T-helper 2 cell treated with Interferon-gamma antibody and Interleukin-4, amounts not matched to agents 100 ng/mL and 5 ng/mL, for 36 hours (primary cell): Measurements from ENCODE around the gene CRYBB3. TPM values are rescaled to one million over a fixed set of nuclear protein-coding genes. Genes with fewer than 3 reads are reported as not detected.
"Not testable (repeated sequence)": the region's sequence is repeated elsewhere in the genome, so short reads cannot be mapped to it uniquely, and the experiment has no call there.

Source experiments
- intact Hi-C: fragments of 100-400 bp; cut with micrococcal nuclease; formaldehyde crosslinking; loops from one replicate; pipeline ENCODE4 v1.15.1; 2023
- total RNA-seq: library from RNA; stranded (reverse); gene quantifications from 2 replicates; pipeline ENCODE4 v1.2.3, GENCODE V29; 2022

Gene CRYBB3
- total RNA-seq, 1 donor from 2014 or later, result 0.32 TPM

GRCh38 chr22:25204547-25204946, 4.9 kb downstream of the CRYBB3 start:
- intact Hi-C loops, result not testable (repeated sequence)

- intact Hi-C loops, result no loop called here
Measured at GRCh38 chr22:25205847-25206246, 6.2 kb downstream of the CRYBB3 start.

- intact Hi-C loops, result no loop called here
Measured at GRCh38 chr22:25206998-25207397, 7.3 kb downstream of the CRYBB3 start.

- intact Hi-C loops, result no loop called here
Measured at GRCh38 chr22:25207553-25208157, 8.0 kb downstream of the CRYBB3 start.

GRCh38 chr22:25208328-25208727, 8.7 kb downstream of the CRYBB3 start:
- intact Hi-C loops, result no loop called here

- intact Hi-C loops, result no loop called here
Measured at GRCh38 chr22:25208743-25209505, 9.3 kb downstream of the CRYBB3 start.

GRCh38 chr22:25210793-25211192, 11.1 kb downstream of the CRYBB3 start:
- intact Hi-C loops, result no loop called here

GRCh38 chr22:25212337-25212736, 12.7 kb downstream of the CRYBB3 start:
- intact Hi-C loops, result no loop called here

GRCh38 chr22:25213221-25213620, 13.6 kb downstream of the CRYBB3 start:
- intact Hi-C loops, result no loop called here

- intact Hi-C loops, result no loop called here
Measured at GRCh38 chr22:25216230-25216629, 16.6 kb downstream of the CRYBB3 start.

- intact Hi-C loops, result no loop called here
Measured at GRCh38 chr22:25219211-25219689, 19.6 kb downstream of the CRYBB3 start, which contains the start of gene CRYBB2. TSS of gene CRYBB2 (plus strand) at chr22:25219639. CDS start at chr22:25221430, 1,791 bp downstream.

GRCh38 chr22:25219948-25220442, 20.3 kb downstream of the CRYBB3 start:
- intact Hi-C loops, result no loop called here

- intact Hi-C loops, result no loop called here
Measured at GRCh38 chr22:25221790-25222189, 22.1 kb downstream of the CRYBB3 start.

GRCh38 chr22:25223269-25223850, 23.7 kb downstream of the CRYBB3 start:
- intact Hi-C loops, result no loop called here

GRCh38 chr22:25228822-25229221, 29.2 kb downstream of the CRYBB3 start:
- intact Hi-C loops, result no loop called here

GRCh38 chr22:25230760-25231159, 31.1 kb downstream of the CRYBB3 start:
- intact Hi-C loops, result loop anchor here (10.0 kb wide), 1 partner anchor 544 kb away; no protein-coding TSS in a partner anchor

- intact Hi-C loops, result loop anchor here (10.0 kb wide), 1 partner anchor 542 kb away; no protein-coding TSS in a partner anchor
Measured at GRCh38 chr22:25232301-25232700, 32.6 kb downstream of the CRYBB3 start.

- intact Hi-C loops, result loop anchor here (10.0 kb wide), 1 partner anchor 541 kb away; no protein-coding TSS in a partner anchor
Measured at GRCh38 chr22:25233706-25234105, 34.0 kb downstream of the CRYBB3 start.

GRCh38 chr22:25235547-25236290, 36.1 kb downstream of the CRYBB3 start:
- intact Hi-C loops, result loop anchor here (10.0 kb wide), 1 partner anchor 539 kb away; no protein-coding TSS in a partner anchor

- intact Hi-C loops, result loop anchor here (10.0 kb wide), 1 partner anchor 538 kb away; no protein-coding TSS in a partner anchor
Measured at GRCh38 chr22:25236417-25236816, 36.8 kb downstream of the CRYBB3 start.

- intact Hi-C loops, result loop anchor here (10.0 kb wide), 1 partner anchor 537 kb away; no protein-coding TSS in a partner anchor
Measured at GRCh38 chr22:25237503-25237902, 37.8 kb downstream of the CRYBB3 start.
